Colonic mucosa (tissue), 4 donors: ENCODE results near the gene AKNA. TPM values are rescaled to one million over a fixed set of nuclear protein-coding genes. Genes with fewer than 3 reads are reported as not detected.

Experiments
- DNase-seq: peaks from one replicate; pipeline ENCODE4 v3.0.0-alpha.2; 2020
- H3K27ac ChIP-seq: fragments of 200-600 bp; one replicate; pipeline ENCODE4 v1.8.0; 2021
- H3K27me3 ChIP-seq: fragments of 200-600 bp; one replicate; pipeline ENCODE4 v1.8.0; 2021
- H3K36me3 ChIP-seq: fragments of 200-600 bp; one replicate; pipeline ENCODE4 v1.8.0; 2021
- H3K4me1 ChIP-seq: fragments of 200-600 bp; one replicate; pipeline ENCODE4 v1.8.0; 2021; ENCODE audit warnings: mild to moderate bottlenecking
- H3K4me3 ChIP-seq: fragments of 200-600 bp; one replicate; pipeline ENCODE4 v1.8.0; 2021
- H3K9ac ChIP-seq, 2 donors: one replicate each; pipeline ENCODE4 v1.7.0; 2013; ENCODE audit warnings: control low read depth in 2 of 2, low read depth in 2 of 2, low read length in 2 of 2
- H3K9me3 ChIP-seq: fragments of 200-600 bp; one replicate; pipeline ENCODE4 v1.8.0; 2021
- CTCF ChIP-seq: fragments of 200-600 bp; IDR thresholded peaks from one replicate; pipeline ENCODE4 v1.8.0; 2022; ENCODE audit warnings: antibody characterized with exemption, mild to moderate bottlenecking
- intact Hi-C: fragments of 100-400 bp; cut with DNase I; formaldehyde crosslinking; loops from one replicate; pipeline ENCODE4 v1.14.1; 2022
- total RNA-seq, 2 donors: library from RNA; stranded (reverse); fragmentation: NEBNext Ultra II Directional in 1 of 2; extraction: Animal tissue kit (Norgen Biotek cat#: 25700) in 1 of 2; gene quantifications; one replicate each; pipeline ENCODE4 v1.2.1, GENCODE V29; 2021
- donor health status: healthy.
- donor health status: DM: no; HTN: no; CAD: no.
- donor health status: DM: no; HTN: no; CAD: no.

The AKNA gene
- total RNA-seq, 2 donors from 2014 or later = 26.9 to 44.9 TPM

DNA sequence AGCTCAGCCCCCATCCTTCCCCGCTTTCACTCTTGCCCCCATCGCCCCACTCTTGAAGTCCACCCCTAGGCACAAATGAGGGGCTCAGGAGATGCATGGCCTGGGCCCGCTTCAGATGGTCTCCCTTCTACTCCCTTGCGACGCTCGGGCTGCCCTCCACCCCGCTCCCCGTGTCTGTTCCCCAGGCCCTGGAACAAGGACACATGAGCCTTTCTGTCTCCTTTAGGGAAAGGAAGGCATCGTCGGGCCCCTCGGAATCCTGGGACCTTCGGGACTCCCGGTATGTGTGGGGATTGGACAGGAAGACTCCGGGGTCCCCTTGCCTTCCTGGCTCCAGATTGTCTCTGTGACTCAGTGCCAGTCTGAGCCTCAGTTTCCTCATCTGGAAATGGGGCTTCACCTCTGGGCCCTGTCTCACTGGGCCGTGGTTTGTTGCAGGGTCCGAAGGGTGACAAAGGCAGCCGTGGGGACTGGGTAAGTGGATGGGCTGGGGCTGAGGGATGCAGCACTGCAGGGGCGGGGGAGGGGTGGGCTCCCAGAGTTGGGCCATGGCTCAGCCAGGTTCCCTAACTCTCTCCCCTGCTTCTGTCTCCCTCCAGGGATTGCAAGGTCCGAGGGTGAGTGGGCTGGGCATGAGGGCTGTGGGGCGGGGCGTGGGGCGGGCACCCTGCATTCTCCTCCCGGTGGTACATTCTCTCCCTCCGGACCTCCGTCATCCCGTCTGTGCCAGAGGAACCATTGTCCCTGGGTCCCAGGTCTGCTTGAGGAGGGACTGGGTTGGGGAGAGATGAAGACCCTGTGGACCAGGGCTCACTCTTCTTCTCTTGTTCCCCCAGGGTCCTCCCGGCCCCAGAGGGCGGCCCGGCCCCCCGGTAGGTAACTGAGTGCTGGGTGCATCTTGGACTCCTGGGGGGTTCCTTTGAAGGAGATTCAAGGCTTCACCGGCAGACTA lies 86.7 kb downstream of the AKNA start:
- Histone ChIP-seq H3K27ac (no peak overlapping the region), H3K4me1 (no peaks in the 10 kb centered on the region), H3K9ac (no peak overlapping the region), H3K27me3 (no peaks in the 10 kb centered on the region), H3K36me3 (no peaks in the 10 kb centered on the region), H3K9me3 (no peaks in the 10 kb centered on the region), H3K4me3 (no peak overlapping the region)
- intact Hi-C loops = no loop called here
- TF ChIP-seq CTCF = no peak
- DNase-seq = peak; percentile 6

DNA sequence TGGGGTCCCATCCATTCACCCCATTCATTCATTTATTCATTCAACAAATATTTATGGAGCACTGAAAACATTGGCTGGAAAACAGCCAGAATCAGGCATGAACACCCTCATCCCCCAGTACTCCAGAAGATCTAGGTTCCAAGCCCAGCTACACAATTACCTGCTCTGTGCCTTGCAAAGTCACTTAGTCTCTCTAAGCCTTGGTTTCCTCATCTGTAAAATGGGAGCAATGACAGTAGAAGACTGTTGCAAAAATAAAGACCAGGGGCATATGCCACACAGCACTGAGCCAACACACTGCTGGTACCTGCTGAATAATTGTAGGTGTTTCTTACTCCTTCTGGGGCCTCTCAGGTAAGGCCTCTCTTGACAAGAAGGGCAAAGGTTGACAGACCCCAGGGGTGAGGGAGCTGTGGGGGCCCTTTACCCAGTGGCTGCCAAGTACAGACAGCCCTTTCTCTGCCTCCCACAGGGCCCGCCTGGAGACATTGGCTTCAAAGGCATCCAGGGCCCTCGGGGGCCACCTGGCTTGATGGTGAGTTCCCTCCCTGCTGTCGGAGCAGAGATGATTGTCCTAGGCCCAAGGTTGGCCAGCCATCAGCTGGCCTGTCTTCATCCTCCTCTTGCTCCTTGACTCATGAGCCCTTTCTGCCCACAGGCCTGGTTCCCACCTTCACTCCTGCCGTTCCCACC lies 87.5 kb downstream of the AKNA start:
- no peaks in the 10 kb centered on the region for H3K27me3 ChIP-seq
- no peak overlapping the region for H3K9ac ChIP-seq
- H3K27ac ChIP-seq = no peak overlapping the region
- no peak overlapping the region for H3K4me3 ChIP-seq
- no peaks in the 10 kb centered on the region for H3K9me3 ChIP-seq
- TF ChIP-seq CTCF = no peak
- DNase-seq = no peak
- intact Hi-C loops = no loop called here
- no peaks in the 10 kb centered on the region for H3K4me1 ChIP-seq
- H3K36me3 ChIP-seq = no peaks in the 10 kb centered on the region

- TF ChIP-seq CTCF = no peak
- no peak overlapping the region for H3K4me3 ChIP-seq
- no peak for DNase-seq
- H3K27ac ChIP-seq = no peak overlapping the region
- H3K9me3 ChIP-seq = no peaks in the 10 kb centered on the region
- H3K9ac ChIP-seq = no peak overlapping the region
- no peaks in the 10 kb centered on the region for H3K27me3 ChIP-seq
- H3K36me3 ChIP-seq = no peaks in the 10 kb centered on the region
- no peaks in the 10 kb centered on the region for H3K4me1 ChIP-seq
- intact Hi-C loops = no loop called here
These were observed 88.3 kb downstream of the AKNA start for GRCh38 chr9:114299286-114300152.

GRCh38 chr9:114296338-114296737 lies 91.4 kb downstream of the AKNA start:
- intact Hi-C loops = no loop called here
- Histone ChIP-seq H3K4me1 (no peaks in the 10 kb centered on the region), H3K27ac (no peak overlapping the region), H3K27me3 (no peaks in the 10 kb centered on the region), H3K36me3 (no peaks in the 10 kb centered on the region), H3K4me3 (no peak overlapping the region), H3K9me3 (no peaks in the 10 kb centered on the region), H3K9ac (no peak overlapping the region)
- DNase-seq = no peak
- no peak for TF ChIP-seq CTCF

- Histone ChIP-seq H3K36me3 (no peaks in the 10 kb centered on the region), H3K4me1 (no peaks in the 10 kb centered on the region), H3K9ac (no peak overlapping the region), H3K9me3 (no peaks in the 10 kb centered on the region), H3K27me3 (no peaks in the 10 kb centered on the region), H3K27ac (no peak overlapping the region), H3K4me3 (no peak overlapping the region)
- intact Hi-C loops = loop anchor here (5.0 kb wide), 2 partner anchors 137 to 212 kb away; partner anchors contain the start of gene COL27A1
- DNase-seq = no peak
- TF ChIP-seq CTCF = no peak
These were observed 93.1 kb downstream of the AKNA start for GRCh38 chr9:114294664-114295063.
